Measurements from ENCODE around the gene SLC22A17. TPM values are rescaled to one million over a fixed set of nuclear protein-coding genes. Genes with fewer than 3 reads are reported as not detected.

SLC22A17 gene
- total and polyA plus RNA-seq, 9 of the 15 experiments (the other 6 are each of a cell fraction or from before 2014, with no cell fraction given): 0.07 to 0.09 TPM; not detected in 7

- TF ChIP-seq E2F6 (IDR thresholded peaks at IDR 0.05; ENCODE audit: borderline replicate concordance in 1 of 2, extremely low read depth in 1 of 2, insufficient read depth in 1 of 2, insufficient read length in 1 of 2, low read depth in 1 of 2, low read length in 1 of 2, poor library complexity in 1 of 2, severe bottlenecking in 1 of 2): peak; percentile 77 to 90
- no peak for TF ChIP-seq CCAR2 (IDR thresholded peaks at IDR 0.05; ENCODE audit: low read depth, low read length)
- TF ChIP-seq BCLAF1 (IDR thresholded peaks at IDR 0.05; ENCODE audit: borderline replicate concordance in 1 of 2, control insufficient read depth in 1 of 2, low read depth in 2 of 2, low read length in 1 of 2): 0 out of 4 replicates have a peak, but pooled peaks of 1 of the 2 experiments have one; percentile 62
- TF ChIP-seq ZNF175 (CRISPR knock-in tag; IDR thresholded peaks at IDR 0.05; ENCODE audit: low read depth): peak; percentile 72
- no peak for TF ChIP-seq NR1H2 (CRISPR knock-in tag; IDR thresholded peaks at IDR 0.05)
- no peak for TF ChIP-seq ZNF277 (CRISPR knock-in tag; IDR thresholded peaks at IDR 0.05; ENCODE audit: borderline replicate concordance)
- peak; percentile 50; the same call in 1 of the 2 replicates for TF ChIP-seq ZNF583 (CRISPR knock-in tag; IDR thresholded peaks at IDR 0.05)
- peak in 1 of 2 experiments; percentile 82; a peak in 2 of 4 replicates for TF ChIP-seq SRF (CRISPR knock-in tag; IDR thresholded peaks at IDR 0.05)
- TF ChIP-seq TSHZ1 (CRISPR knock-in tag; IDR thresholded peaks at IDR 0.05): no peak
- TF ChIP-seq PTBP1 (IDR thresholded peaks at IDR 0.05; ENCODE audit: low read depth, low read length): 0 out of 2 replicates have a peak, but pooled peaks have one; percentile 20
- peak; percentile 93 for TF ChIP-seq MYC (IDR thresholded peaks at IDR 0.05; ENCODE audit: low read depth, low read length)
- no peak for TF ChIP-seq MYC (CRISPR knock-in tag; IDR thresholded peaks at IDR 0.05; ENCODE audit: borderline replicate concordance, low read depth)
Measured at GRCh38 chr14:23301288-23301968, 51.3 kb downstream of the SLC22A17 start (continued).
